Suprapubic skin (tissue), 4 donors: ENCODE measurements around the gene CRYBG2. TPM values are rescaled to one million over a fixed set of nuclear protein-coding genes. Genes with fewer than 3 reads are reported as not detected.

Experiments used
- DNase-seq, 2 donors: peaks; one replicate each; pipeline ENCODE4 v3.0.0-alpha.2; 2019; ENCODE audit warnings: low spot score in 2 of 2
- H3K27ac ChIP-seq: fragments of 200-600 bp; sonication (generic); one replicate; pipeline ENCODE4 v1.5.1; 2019
- H3K27me3 ChIP-seq: fragments of 200-600 bp; sonication (generic); one replicate; pipeline ENCODE4 v1.5.1; 2019
- H3K36me3 ChIP-seq: fragments of 200-600 bp; sonication (generic); one replicate; pipeline ENCODE4 v1.5.1; 2019
- H3K4me1 ChIP-seq: fragments of 200-600 bp; sonication (generic); one replicate; pipeline ENCODE4 v1.5.1; 2019
- H3K4me3 ChIP-seq: fragments of 200-600 bp; sonication (generic); one replicate; pipeline ENCODE4 v1.5.1; 2019; ENCODE audit warnings: mild to moderate bottlenecking
- H3K9me3 ChIP-seq: fragments of 200-600 bp; sonication (generic); one replicate; pipeline ENCODE4 v1.5.1; 2019
- EP300 ChIP-seq: sonication (generic); formaldehyde crosslinking; IDR thresholded peaks from one replicate; pipeline ENCODE4 v1.6.1; 2017; ENCODE audit warnings: antibody characterized with exemption
- POLR2A ChIP-seq, 2 donors: fragments of 450-650 bp; IDR thresholded peaks; one replicate each; pipeline ENCODE4 v1.6.1; 2017; ENCODE audit warnings: antibody characterized with exemption in 2 of 2, mild to moderate bottlenecking in 2 of 2, moderate library complexity in 2 of 2
- POLR2AphosphoS5 ChIP-seq, 3 donors: sonication (generic); formaldehyde crosslinking; IDR thresholded peaks; one replicate each; pipeline ENCODE4 v1.6.1; 2017; ENCODE audit warnings: antibody characterized with exemption in 3 of 3
- WGBS: methylation state at CpG from one replicate; pipeline ENCODE4 v1.1.5; 2018; 5-methylcytosine and 5-hydroxymethylcytosine counted together
- total RNA-seq, 4 donors: library from RNA; depleted of rRNA; stranded (reverse); fragments of >200 nt; gene quantifications; one replicate each; pipeline ENCODE4 v1.1.0, GENCODE V29; 2016
- TF ChIP-seq, protein P1 (sequence below), 2 donors: fragments of 200-600 bp in 1 of 2; fragments of 450-650 bp in 1 of 2; sonication (generic) in 1 of 2; IDR thresholded peaks; one replicate each; pipeline ENCODE4 v1.5.1; 2016 to 2019; ENCODE audit warnings: antibody characterized with exemption in 2 of 2, mild to moderate bottlenecking in 1 of 2, moderate library complexity in 1 of 2

Gene CRYBG2
- total RNA-seq, 4 donors from 2014 or later, result 47.8 to 96.9 (median 62.8) TPM

DNA sequence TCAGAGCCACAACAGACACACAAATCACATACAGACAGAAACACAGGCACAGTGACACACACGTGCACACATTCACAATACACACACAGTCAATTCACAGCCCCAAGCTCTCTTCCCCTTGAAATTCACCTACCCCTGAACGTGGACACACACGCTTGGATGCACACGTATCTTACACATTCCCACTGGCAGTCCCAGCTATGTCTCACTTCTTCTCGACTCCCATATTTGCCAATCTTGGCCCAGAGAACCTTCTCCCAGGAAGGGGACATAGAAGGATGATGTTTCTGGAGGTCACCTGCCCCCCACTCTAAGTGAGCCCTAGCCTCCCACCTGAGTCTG, 1.6 kb downstream of the CRYBG2 start:
- DNase-seq, result no peak
- TF ChIP-seq, protein P1, sequence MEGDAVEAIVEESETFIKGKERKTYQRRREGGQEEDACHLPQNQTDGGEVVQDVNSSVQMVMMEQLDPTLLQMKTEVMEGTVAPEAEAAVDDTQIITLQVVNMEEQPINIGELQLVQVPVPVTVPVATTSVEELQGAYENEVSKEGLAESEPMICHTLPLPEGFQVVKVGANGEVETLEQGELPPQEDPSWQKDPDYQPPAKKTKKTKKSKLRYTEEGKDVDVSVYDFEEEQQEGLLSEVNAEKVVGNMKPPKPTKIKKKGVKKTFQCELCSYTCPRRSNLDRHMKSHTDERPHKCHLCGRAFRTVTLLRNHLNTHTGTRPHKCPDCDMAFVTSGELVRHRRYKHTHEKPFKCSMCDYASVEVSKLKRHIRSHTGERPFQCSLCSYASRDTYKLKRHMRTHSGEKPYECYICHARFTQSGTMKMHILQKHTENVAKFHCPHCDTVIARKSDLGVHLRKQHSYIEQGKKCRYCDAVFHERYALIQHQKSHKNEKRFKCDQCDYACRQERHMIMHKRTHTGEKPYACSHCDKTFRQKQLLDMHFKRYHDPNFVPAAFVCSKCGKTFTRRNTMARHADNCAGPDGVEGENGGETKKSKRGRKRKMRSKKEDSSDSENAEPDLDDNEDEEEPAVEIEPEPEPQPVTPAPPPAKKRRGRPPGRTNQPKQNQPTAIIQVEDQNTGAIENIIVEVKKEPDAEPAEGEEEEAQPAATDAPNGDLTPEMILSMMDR (IDR thresholded peaks at IDR 0.05), result no peak
- no peak for TF ChIP-seq EP300
- no peak for TF ChIP-seq POLR2A (IDR thresholded peaks at IDR 0.05)
- no peak for TF ChIP-seq POLR2AphosphoS5 (IDR thresholded peaks at IDR 0.05)
- Histone ChIP-seq H3K27ac (peak overlapping the region; percentile 67), H3K36me3 (no peaks in the 10 kb centered on the region), H3K4me1 (peaks cover 58% of the 10 kb centered on the region), H3K9me3 (no peaks in the 10 kb centered on the region), H3K27me3 (peaks cover 9% of the 10 kb centered on the region), H3K4me3 (peak overlapping the region; percentile 33)
- WGBS, result 52% methylated on average over 5 of the region's 5 CpGs

DNA sequence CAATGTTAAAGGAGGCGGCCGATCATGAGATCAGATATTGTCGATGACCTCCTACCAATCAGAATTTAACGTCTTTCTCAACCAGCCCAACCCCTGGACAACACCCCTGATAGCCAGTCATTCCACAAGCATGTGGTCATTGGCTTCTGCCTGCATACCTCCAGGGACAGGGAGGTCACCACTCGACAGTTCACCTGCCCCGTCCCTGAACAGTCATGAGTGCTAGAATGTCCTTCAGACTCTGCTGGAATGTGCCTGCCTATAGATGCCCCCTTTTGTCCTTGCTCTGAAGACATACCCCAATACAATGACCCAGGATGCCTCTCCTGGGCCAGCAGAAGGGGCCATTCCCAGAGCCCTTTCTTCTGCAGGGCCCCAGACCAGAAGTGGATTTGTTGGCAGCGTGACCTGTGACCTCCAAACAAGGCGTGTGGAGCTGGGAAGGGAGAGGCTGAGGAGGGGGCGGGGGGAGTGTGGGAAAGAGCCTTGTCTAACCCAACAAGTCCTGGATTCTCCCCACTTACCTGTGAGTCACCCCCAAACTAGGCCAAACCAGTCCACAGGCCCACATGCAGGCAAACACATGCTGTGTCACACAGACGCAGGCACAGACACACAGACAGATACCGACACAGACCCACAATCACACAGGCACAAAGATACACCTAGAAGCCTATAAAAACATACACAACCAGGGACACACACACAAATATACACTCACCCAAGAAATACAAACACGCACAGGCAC, 2.2 kb downstream of the CRYBG2 start:
- no peak for DNase-seq
- peaks cover 53% of the 10 kb centered on the region for H3K4me1 ChIP-seq
- no peaks in the 10 kb centered on the region for H3K36me3 ChIP-seq
- H3K27me3 ChIP-seq, result peaks cover 5% of the 10 kb centered on the region
- peak overlapping the region; percentile 67 for H3K27ac ChIP-seq
- no peak for TF ChIP-seq POLR2A (IDR thresholded peaks at IDR 0.05)
- TF ChIP-seq, protein P1 (IDR thresholded peaks at IDR 0.05), result no peak
- TF ChIP-seq POLR2AphosphoS5 (IDR thresholded peaks at IDR 0.05), result no peak
- TF ChIP-seq EP300, result no peak
- H3K9me3 ChIP-seq, result no peaks in the 10 kb centered on the region
- WGBS, result 70% methylated on average over 12 of the region's 12 CpGs
- H3K4me3 ChIP-seq, result peak overlapping the region; percentile 33

DNA sequence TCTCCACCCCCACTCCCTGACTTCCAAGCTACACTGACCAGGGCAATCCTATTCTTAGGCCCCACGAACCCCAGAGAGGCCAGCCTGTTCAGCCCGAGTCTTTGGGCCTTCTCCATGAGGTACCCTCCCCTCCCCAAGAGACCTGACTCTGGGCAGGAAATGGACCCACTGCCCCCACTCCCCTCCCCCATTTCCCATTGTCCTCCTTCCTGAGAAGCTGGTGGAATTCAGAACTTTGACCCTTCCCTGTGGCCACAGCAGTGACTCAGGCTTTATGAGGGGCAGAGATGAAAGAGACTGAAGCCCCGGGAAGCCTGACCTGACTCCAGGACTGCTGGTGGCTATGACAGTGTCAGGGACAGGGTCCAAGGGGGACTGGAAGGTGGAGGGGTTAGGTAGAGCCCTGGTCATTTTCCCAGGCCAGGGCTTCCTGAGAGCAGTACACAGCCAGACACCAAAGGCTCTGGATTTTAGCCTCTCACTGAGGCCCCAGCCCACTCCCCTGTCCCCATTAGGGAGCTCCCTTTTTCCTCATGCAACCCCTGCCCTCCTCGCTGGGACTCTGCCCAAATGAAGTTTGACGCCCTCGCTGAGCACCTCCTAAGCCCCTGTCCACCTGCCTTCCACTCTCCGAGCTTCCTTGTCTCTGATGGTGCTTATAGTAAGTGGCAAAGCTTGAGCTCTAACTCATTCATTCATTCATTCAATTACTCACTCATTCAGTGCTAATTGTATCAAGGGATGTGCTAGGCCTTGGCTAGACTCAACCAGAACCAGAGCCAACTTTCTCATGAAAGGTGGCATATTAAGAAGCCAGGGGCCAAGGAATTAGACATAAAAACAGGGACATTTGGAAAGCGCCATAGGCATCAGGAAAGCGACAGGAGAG, 3.0 kb downstream of the CRYBG2 start:
- H3K9me3 ChIP-seq, result no peaks in the 10 kb centered on the region
- no peaks in the 10 kb centered on the region for H3K36me3 ChIP-seq
- no peak for DNase-seq
- peaks cover 4% of the 10 kb centered on the region for H3K27me3 ChIP-seq
- TF ChIP-seq, protein P1 (IDR thresholded peaks at IDR 0.05), result no peak
- no peak for TF ChIP-seq EP300
- TF ChIP-seq POLR2A (IDR thresholded peaks at IDR 0.05), result no peak
- no peak for TF ChIP-seq POLR2AphosphoS5 (IDR thresholded peaks at IDR 0.05)
- no peak overlapping the region for H3K4me3 ChIP-seq
- H3K4me1 ChIP-seq, result peaks cover 45% of the 10 kb centered on the region
- WGBS, result 78% methylated on average over 9 of the region's 9 CpGs
- H3K27ac ChIP-seq, result peak overlapping the region; percentile 67

DNA sequence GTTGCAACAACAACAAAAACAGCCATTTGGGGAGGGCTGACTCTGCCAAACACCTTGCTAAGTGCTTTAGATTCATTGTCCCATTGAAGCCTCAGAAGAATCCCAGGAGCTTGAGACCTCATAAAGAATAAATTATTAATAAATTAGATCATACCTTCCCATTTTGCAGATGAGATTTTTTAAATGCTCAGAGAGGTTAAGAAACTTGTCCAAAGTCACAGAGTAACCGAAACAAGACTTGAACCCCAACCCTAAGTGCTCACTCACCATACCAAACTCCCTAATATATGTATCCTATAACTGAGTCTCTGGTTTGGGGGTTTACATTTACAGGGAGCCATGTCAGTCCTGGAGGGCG, 3.6 kb downstream of the CRYBG2 start:
- TF ChIP-seq, protein P1 (IDR thresholded peaks at IDR 0.05), result no peak
- TF ChIP-seq POLR2A (IDR thresholded peaks at IDR 0.05) (no peak), EP300 (no peak), POLR2AphosphoS5 (IDR thresholded peaks at IDR 0.05) (no peak)
- no peak for DNase-seq
- 74% methylated on average over 2 of the region's 2 CpGs for WGBS
- peaks cover 4% of the 10 kb centered on the region for H3K36me3 ChIP-seq
- H3K4me1 ChIP-seq, result peaks cover 39% of the 10 kb centered on the region
- no peaks in the 10 kb centered on the region for H3K27me3 ChIP-seq
- H3K9me3 ChIP-seq, result no peaks in the 10 kb centered on the region
- no peak overlapping the region for H3K4me3 ChIP-seq
- no peak overlapping the region for H3K27ac ChIP-seq

DNA sequence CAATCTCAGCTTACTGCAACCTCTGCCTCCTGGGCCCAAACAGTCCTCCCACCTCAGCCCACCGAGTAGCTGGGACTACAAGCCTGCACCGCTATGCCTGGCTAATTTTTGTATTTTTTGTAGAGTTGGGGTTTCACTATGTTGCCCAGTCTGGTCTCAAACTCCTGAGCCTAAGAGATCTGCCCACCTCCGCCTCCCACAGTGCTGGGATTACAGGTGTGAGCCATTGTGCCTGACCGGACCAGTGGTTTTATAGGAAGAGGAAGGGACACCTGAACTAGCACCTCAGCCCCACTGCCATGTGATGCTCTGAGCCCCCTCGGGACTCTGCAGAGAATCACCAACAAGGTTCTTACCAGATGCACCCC, 4.1 kb downstream of the CRYBG2 start:
- no peak for TF ChIP-seq EP300
- TF ChIP-seq, protein P1 (IDR thresholded peaks at IDR 0.05), result no peak
- no peak for TF ChIP-seq POLR2AphosphoS5 (IDR thresholded peaks at IDR 0.05)
- no peak for TF ChIP-seq POLR2A (IDR thresholded peaks at IDR 0.05)
- 90% methylated on average over 5 of the region's 5 CpGs for WGBS
- Histone ChIP-seq H3K27me3 (no peaks in the 10 kb centered on the region), H3K4me3 (no peak overlapping the region), H3K27ac (no peak overlapping the region), H3K9me3 (no peaks in the 10 kb centered on the region), H3K4me1 (peaks cover 34% of the 10 kb centered on the region), H3K36me3 (peaks cover 5% of the 10 kb centered on the region)
- DNase-seq, result no peak
